Measurements from ENCODE around the gene FOXP1.

GRCh38 chr3:71290301-71290700 is 293.2 kb downstream of the FOXP1 start:
- TF ChIP-seq, protein P1, sequence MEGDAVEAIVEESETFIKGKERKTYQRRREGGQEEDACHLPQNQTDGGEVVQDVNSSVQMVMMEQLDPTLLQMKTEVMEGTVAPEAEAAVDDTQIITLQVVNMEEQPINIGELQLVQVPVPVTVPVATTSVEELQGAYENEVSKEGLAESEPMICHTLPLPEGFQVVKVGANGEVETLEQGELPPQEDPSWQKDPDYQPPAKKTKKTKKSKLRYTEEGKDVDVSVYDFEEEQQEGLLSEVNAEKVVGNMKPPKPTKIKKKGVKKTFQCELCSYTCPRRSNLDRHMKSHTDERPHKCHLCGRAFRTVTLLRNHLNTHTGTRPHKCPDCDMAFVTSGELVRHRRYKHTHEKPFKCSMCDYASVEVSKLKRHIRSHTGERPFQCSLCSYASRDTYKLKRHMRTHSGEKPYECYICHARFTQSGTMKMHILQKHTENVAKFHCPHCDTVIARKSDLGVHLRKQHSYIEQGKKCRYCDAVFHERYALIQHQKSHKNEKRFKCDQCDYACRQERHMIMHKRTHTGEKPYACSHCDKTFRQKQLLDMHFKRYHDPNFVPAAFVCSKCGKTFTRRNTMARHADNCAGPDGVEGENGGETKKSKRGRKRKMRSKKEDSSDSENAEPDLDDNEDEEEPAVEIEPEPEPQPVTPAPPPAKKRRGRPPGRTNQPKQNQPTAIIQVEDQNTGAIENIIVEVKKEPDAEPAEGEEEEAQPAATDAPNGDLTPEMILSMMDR (IDR thresholded peaks at IDR 0.05; ENCODE audit: insufficient read depth, low read depth, low read length) = no peak
- no peak for TF ChIP-seq EZH2 (IDR thresholded peaks at IDR 0.05; ENCODE audit: insufficient read depth, low read length)

Measured in astrocyte (in vitro differentiated cells and primary cell).